ENCODE data around the gene PEX16.

DNA sequence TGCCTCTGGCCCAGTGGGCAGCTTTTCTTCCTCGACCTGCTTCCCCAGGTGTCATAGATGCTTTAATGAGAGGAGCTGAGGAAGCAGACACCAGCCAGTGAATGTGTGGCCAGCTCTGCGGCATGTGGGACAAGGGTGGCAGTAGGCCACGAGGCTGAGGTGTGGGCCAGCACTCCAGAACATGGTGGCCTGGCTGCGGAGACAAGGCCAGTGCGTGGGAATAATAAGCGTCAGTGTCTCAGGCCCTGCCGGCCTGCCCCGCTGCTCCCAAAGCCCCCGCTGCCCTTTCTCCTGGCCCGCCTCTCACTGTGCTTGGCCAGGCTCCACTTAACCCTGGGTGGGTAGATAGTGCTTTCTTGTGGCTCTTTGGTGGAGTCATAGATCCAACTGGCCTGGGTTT, 30.1 kb downstream of the PEX16 start:
- TF ChIP-seq CTCF (conservative IDR thresholded peaks at IDR 0.05 in 1 of 2, IDR thresholded peaks at IDR 0.05 in 1 of 2; ENCODE audit: extremely low read depth in 1 of 2, insufficient read depth in 1 of 2, low read depth in 1 of 2, low read length in 2 of 2) (no peak), EZH2 (IDR thresholded peaks at IDR 0.05; ENCODE audit: borderline replicate concordance, low read length) (no peak)
